Measurements from ENCODE around the gene HYDIN.
"Not testable (repeated sequence)": the region's sequence is repeated elsewhere in the genome, so short reads cannot be mapped to it uniquely, and the experiment has no call there.

The HYDIN gene

GRCh38 chr16:71083573-71083972, 146.9 kb downstream of the HYDIN start:
- not testable (repeated sequence) for FAIRE-seq

DNA sequence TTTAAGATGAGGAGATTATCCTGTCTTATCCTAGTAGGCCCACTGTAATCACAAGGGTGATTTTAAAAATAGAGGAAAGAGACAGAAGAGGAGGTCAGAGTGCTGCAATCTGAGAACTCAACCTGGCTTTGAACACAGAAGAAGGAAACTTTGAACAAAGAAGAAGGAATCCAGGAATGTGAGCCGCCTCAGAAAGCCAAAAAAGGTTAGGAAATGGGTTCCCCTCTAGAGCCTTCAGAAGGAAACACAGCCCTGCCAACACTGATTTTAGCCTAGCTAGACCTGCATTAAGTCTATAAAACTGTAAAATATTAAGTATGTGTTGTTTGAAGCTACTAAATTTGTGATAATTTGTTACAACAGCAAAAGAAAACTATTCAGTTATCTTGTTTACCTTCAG, 149.7 kb downstream of the HYDIN start:
- not testable (repeated sequence) for FAIRE-seq

- not testable (repeated sequence) for FAIRE-seq
Observed at GRCh38 chr16:71080262-71080661, 150.3 kb downstream of the HYDIN start.

DNA sequence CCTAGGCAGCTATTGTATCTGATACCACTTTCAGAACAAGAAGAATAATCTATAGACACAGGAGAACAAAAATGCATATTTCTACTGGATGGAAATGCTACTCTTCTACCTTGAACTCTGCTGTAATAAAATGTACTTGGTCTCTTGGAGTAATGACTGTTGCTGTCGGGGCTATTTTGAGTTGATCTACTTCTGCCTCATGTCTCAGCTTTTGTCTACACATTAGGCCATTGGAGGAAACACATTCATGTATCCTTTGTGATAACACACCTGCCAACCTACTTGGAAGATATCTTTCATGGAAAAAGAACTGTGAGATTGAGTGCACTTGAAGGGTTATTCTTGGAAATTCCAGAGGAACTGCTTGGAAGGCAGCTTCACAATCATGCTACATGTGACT, 159.9 kb downstream of the HYDIN start:
- not testable (repeated sequence) for FAIRE-seq

GRCh38 chr16:71069842-71070241, 160.7 kb downstream of the HYDIN start:
- not testable (repeated sequence) for FAIRE-seq

DNA sequence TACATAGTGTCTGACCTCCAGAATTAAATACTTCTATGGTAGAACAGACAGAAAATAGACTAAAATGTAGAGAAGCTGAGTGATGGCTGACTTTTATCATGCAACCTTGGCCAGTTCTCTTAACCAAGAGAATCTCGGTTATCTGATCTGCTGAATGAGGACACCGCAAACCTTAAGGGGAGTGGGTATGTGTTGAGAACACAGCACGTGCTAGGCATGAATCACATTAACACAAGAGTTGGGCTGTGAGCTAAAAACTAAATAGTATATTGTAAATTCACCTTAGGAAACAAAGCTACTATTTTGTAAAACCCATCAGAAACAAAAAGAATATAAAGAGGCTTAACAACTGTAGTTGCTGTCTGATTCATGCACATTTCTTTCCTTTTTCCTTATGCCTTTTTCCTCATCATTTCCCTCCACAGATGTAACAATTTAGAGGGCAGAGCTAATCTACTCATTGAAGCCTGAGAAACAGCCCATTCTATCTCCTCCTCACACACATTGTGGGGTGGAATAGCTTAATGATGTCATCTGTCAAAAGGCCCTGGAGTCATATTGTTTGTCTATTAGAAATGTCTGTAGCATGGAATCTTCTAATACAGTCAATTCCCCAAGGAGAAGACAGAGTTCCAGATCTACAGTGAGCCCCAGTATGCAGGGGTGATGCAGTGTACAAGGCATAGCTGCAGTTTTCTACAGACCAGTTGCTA, 176.5 kb downstream of the HYDIN start:
- not testable (repeated sequence) for FAIRE-seq

DNA sequence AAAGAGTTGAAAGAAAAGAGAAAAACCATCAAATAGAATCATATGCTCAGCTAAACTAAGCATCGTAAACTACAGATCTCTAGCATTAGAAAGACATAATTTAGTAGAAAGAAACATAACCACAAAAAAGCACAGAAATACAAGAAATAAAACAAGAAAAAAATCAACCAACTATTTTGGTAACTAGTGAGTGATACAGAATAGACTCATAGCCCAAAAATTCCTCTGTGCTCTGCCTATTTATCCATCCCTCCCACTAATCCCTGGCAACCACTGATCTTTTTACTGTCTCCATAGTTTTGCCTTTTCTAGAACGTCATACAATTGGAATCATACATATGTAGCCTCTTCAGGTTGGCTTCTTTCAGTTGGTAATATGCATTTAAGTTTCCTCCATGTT, 180.2 kb downstream of the HYDIN start:
- FAIRE-seq, result peak; percentile 99

- FAIRE-seq, result not testable (repeated sequence)
Observed at GRCh38 chr16:71039368-71040111, 191.0 kb downstream of the HYDIN start.

DNA sequence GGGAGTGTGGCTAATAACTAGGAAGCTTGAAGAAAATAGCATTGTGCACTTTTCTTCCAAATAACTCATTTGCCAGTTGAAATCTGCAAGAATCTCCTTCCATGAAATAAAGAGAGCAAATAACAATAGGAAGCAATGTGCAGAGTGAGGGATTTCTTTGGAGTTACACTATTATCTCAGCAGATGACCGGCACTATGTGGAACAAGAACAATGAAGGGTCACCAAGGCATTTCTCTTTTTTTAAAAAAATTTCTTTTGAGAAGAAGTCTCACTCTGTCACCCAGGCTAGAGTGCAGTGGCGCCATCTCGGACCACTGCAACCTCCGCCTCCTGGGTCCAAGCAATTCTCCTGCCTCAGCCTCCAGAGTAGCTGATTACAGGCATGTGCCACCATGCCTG, 192.1 kb downstream of the HYDIN start:
- not testable (repeated sequence) for FAIRE-seq

DNA sequence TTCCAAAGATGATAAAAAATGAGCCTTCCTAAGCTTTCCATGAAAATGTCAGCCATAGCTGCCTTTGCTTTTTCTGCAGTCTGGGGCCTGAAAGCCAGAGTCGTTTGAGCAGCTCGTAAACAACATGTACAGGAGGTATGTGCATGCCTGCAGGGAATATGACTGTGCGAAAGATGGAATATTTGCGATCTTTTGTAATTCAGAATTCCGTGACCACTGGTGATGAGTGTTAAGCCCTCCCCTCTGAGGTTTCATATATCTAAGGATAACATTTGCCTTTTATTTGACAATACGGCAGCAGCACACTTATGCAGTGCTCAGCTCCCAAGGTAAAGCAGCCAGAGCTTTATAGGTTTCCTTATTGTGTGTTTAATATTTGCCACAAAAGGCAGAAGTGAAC, 192.5 kb downstream of the HYDIN start:
- FAIRE-seq, result not testable (repeated sequence)

- FAIRE-seq, result peak; percentile 95
Observed at GRCh38 chr16:71028032-71028727, 202.3 kb downstream of the HYDIN start.

DNA sequence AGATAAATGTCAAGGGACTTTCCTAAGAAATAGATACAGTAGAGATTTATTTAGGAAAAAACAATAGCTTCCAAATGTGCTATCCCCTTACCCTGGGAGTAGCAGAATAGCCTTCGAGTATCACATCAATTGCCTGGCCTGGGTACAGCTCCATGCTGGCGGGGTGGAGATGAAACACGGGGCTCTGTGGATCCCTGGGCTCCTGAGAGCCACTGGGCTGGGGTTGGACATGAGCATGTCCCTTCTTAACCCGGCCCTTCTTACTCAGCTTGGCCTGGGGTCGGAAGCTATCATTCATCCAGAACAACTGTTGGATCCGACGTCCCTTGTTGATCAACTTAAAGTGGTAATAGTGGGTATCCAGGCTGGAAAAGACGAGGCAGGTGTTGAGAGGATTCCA, 203.0 kb downstream of the HYDIN start:
- FAIRE-seq, result not testable (repeated sequence)

GRCh38 chr16:71023851-71024439, 206.6 kb downstream of the HYDIN start:
- FAIRE-seq, result not testable (repeated sequence)

DNA sequence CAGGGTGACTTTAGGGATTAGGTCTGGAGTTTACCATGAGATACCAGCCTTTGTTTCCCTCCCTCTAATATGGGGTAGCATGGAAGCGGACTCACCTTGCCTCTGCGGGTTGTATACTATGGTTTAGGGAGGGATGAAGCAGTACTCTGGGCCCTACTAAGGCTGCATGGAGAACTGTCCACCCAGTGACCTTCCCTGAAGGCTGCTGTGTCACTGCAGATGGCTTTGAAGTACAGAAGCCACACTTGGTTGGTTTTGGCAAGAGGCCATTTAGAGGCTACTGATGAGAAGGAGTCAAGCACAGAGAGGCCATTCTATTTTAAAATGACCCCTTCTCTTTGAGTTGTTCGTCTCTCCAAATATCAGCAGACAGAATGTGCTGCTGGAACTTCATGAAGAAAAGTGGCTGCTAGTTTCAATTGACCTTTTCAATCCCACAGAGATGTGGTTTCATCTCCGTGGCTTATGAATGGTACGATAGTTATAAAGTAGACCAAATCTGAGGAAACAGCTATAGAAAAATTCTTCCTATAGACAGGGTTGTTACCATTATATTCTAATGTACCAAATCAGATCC, 208.5 kb downstream of the HYDIN start:
- not testable (repeated sequence) for FAIRE-seq

DNA sequence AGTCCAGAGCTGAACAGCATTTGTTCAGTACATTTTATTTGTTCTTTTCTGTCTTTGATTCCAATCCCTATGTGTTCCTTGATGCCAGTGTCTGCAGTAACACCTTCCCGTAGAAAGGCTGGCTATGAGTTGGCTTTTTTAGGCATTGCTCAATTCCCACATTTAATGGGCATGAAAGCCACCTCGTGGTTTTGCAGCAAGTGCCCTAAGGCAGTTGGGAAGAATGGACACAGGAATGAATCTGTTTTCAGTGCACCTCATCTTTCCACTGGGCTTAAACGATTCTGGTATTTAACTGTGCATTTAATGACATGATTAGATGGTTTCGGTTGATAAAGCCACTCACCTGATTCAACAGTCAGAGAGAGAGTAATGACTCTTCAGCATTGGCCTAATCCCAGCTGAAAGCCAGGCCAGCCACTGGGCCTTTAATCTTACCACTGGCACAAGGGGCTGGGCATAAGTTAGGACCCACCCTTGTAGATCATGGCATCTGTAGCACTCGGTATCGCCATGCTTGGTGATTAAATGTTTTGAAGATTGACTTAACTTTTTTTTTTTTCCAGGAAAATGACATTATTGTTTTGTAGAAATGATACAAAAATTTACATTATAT, 211.3 kb downstream of the HYDIN start:
- not testable (repeated sequence) for FAIRE-seq

- FAIRE-seq, result not testable (repeated sequence)
Observed at GRCh38 chr16:71015419-71015818, 215.1 kb downstream of the HYDIN start.

- not testable (repeated sequence) for FAIRE-seq
Observed at GRCh38 chr16:71009440-71010223, 220.9 kb downstream of the HYDIN start.

GRCh38 chr16:71006516-71006915, 224.0 kb downstream of the HYDIN start:
- FAIRE-seq, result not testable (repeated sequence)

GRCh38 chr16:70999735-71000134, 230.8 kb downstream of the HYDIN start:
- FAIRE-seq, result peak; percentile 63

- not testable (repeated sequence) for FAIRE-seq
Observed at GRCh38 chr16:70995799-70996198, 234.7 kb downstream of the HYDIN start.

DNA sequence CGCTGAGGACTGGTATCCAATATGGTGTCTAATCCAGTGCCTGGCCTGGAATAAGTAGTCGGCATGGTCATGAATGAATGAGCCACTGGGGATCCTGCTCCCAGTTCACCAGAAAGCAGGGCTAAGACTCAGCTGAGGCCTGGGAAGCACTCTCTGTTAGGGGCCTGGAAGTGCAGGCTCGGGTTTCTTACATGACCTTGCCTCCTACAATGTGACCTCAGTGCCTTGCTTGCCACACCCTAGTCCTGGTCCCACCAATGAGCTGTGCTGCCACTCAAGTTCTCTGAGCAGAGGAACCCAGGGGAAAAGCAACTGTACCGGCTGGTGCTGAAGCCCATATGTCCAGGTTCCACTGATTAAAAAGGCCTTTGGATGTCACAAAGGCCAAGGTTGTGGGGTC, 238.0 kb downstream of the HYDIN start:
- not testable (repeated sequence) for FAIRE-seq
